AG08395 (cell line): ENCODE measurements around the gene ENOX1.

Experiments
- DNase-seq: peaks from one replicate; pipeline ENCODE4 v3.0.0; 2012; ENCODE audit warnings: mixed read lengths, low spot score

ENOX1 gene

GRCh38 chr13:43315522-43315921, 471.2 kb downstream of the ENOX1 start:
- no peak for DNase-seq

- peak; percentile 11 for DNase-seq
Measured at GRCh38 chr13:43309311-43309710, 477.5 kb downstream of the ENOX1 start.

- DNase-seq: peak; percentile 74
Measured at GRCh38 chr13:43307921-43308433, 478.8 kb downstream of the ENOX1 start.

GRCh38 chr13:43307221-43307920, 479.4 kb downstream of the ENOX1 start:
- no peak for DNase-seq

GRCh38 chr13:43306372-43306771, 480.4 kb downstream of the ENOX1 start:
- no peak for DNase-seq

GRCh38 chr13:43305416-43305815, 481.4 kb downstream of the ENOX1 start:
- peak; percentile 13 for DNase-seq

GRCh38 chr13:43304945-43305344, 481.8 kb downstream of the ENOX1 start:
- DNase-seq: no peak

GRCh38 chr13:43304449-43304848, 482.3 kb downstream of the ENOX1 start:
- DNase-seq: no peak

- DNase-seq: peak; percentile 60
Measured at GRCh38 chr13:43303033-43303729, 483.6 kb downstream of the ENOX1 start.

- DNase-seq: no peak
Measured at GRCh38 chr13:43301346-43301969, 485.3 kb downstream of the ENOX1 start.

GRCh38 chr13:43300865-43301264, 485.9 kb downstream of the ENOX1 start:
- peak; percentile 46 for DNase-seq

GRCh38 chr13:43299374-43299773, 487.4 kb downstream of the ENOX1 start:
- DNase-seq: no peak

- no peak for DNase-seq
Measured at GRCh38 chr13:43298816-43299215, 488.0 kb downstream of the ENOX1 start.

- no peak for DNase-seq
Measured at GRCh38 chr13:43297967-43298678, 488.6 kb downstream of the ENOX1 start.

- DNase-seq: no peak
Measured at GRCh38 chr13:43295825-43296564, 490.8 kb downstream of the ENOX1 start.

- DNase-seq: no peak
Measured at GRCh38 chr13:43295321-43295720, 491.5 kb downstream of the ENOX1 start.

- DNase-seq: no peak
Measured at GRCh38 chr13:43294412-43294811, 492.4 kb downstream of the ENOX1 start.

GRCh38 chr13:43293986-43294385, 492.8 kb downstream of the ENOX1 start:
- no peak for DNase-seq

GRCh38 chr13:43293561-43293960, 493.2 kb downstream of the ENOX1 start:
- DNase-seq: no peak

GRCh38 chr13:43293008-43293407, 493.8 kb downstream of the ENOX1 start:
- DNase-seq: no peak

GRCh38 chr13:43291287-43292060, 495.3 kb downstream of the ENOX1 start:
- DNase-seq: no peak
